SK-N-MC (cell line): ENCODE data around the gene TMEM63C.

Source experiments
- DNase-seq: peaks from one replicate; pipeline ENCODE4 v3.0.0-alpha.2; 2011; ENCODE audit warnings: low read depth, low spot score
- H3K27ac ChIP-seq: fragments of 200-600 bp; sonication (generic); 2 replicates; pipeline ENCODE4 v1.5.1; 2016; ENCODE audit warnings: mixed run types
- H3K36me3 ChIP-seq: fragments of 200-600 bp; sonication (generic); 2 replicates; pipeline ENCODE4 v1.6.1; 2017; ENCODE audit warnings: antibody characterized with exemption, low read length, mixed read lengths; ENCODE audit not compliant: insufficient read depth
- H3K4me3 ChIP-seq: fragments of 200-600 bp; sonication (generic); 2 replicates; pipeline ENCODE4 v1.5.1; 2016
- H3K9ac ChIP-seq: fragments of 200-600 bp; sonication (generic); 2 replicates; pipeline ENCODE4 v1.8.0; 2017; ENCODE audit warnings: mixed run types, mixed read lengths; ENCODE audit not compliant: insufficient read length
- H3K9me3 ChIP-seq: fragments of 200-600 bp; sonication (generic); 2 replicates; pipeline ENCODE4 v1.6.1; 2017; ENCODE audit warnings: low read depth, mild to moderate bottlenecking, antibody characterized with exemption, low read length, moderate library complexity, mixed read lengths
- EZH2 ChIP-seq: fragments of 200-600 bp; sonication (generic); IDR thresholded peaks from one replicate; pipeline ENCODE4 v1.6.1; 2017; ENCODE audit warnings: antibody characterized with exemption
- FOXP2 ChIP-seq: optimal IDR thresholded peaks from 2 replicates; pipeline ENCODE3; 2011; ENCODE audit warnings: mild to moderate bottlenecking, moderate library complexity; ENCODE audit not compliant: insufficient read depth; ENCODE audit errors: extremely low read length, control extremely low read depth
- POLR2AphosphoS5 ChIP-seq: IDR thresholded peaks from 2 replicates; pipeline ENCODE4 v1.6.1; 2012; ENCODE audit warnings: mild to moderate bottlenecking, low read depth, low read length, borderline replicate concordance

TMEM63C gene

GRCh38 chr14:77200406-77200985, 18.9 kb downstream of the TMEM63C start:
- Histone ChIP-seq H3K27ac (no peak overlapping the region), H3K9me3 (no peaks in the 10 kb centered on the region), H3K9ac (no peak overlapping the region), H3K4me3 (no peak overlapping the region), H3K36me3 (no peaks in the 10 kb centered on the region)
- DNase-seq, result no peak
- TF ChIP-seq FOXP2 (no peak), POLR2AphosphoS5 (no peak), EZH2 (no peak)

GRCh38 chr14:77201696-77202095, 20.1 kb downstream of the TMEM63C start:
- Histone ChIP-seq H3K9ac (no peak overlapping the region), H3K4me3 (no peak overlapping the region), H3K27ac (no peak overlapping the region), H3K36me3 (no peaks in the 10 kb centered on the region), H3K9me3 (no peaks in the 10 kb centered on the region)
- TF ChIP-seq POLR2AphosphoS5 (no peak), EZH2 (no peak), FOXP2 (no peak)
- DNase-seq, result no peak

- no peak for DNase-seq
- H3K27ac ChIP-seq, result no peak overlapping the region
- no peak overlapping the region for H3K4me3 ChIP-seq
- H3K9me3 ChIP-seq, result no peaks in the 10 kb centered on the region
- TF ChIP-seq EZH2 (no peak), POLR2AphosphoS5 (no peak), FOXP2 (no peak)
- H3K9ac ChIP-seq, result no peak overlapping the region
- no peaks in the 10 kb centered on the region for H3K36me3 ChIP-seq
Observed at GRCh38 chr14:77203611-77204458, 22.2 kb downstream of the TMEM63C start.

GRCh38 chr14:77204459-77204771, 22.8 kb downstream of the TMEM63C start:
- TF ChIP-seq EZH2 (no peak), FOXP2 (no peak), POLR2AphosphoS5 (no peak)

GRCh38 chr14:77204907-77205306, 23.3 kb downstream of the TMEM63C start:
- TF ChIP-seq POLR2AphosphoS5 (no peak), FOXP2 (no peak), EZH2 (no peak)
- Histone ChIP-seq H3K27ac (no peak overlapping the region), H3K9ac (no peak overlapping the region), H3K36me3 (no peaks in the 10 kb centered on the region), H3K4me3 (no peak overlapping the region), H3K9me3 (no peaks in the 10 kb centered on the region)
- no peak for DNase-seq

More at GRCh38 chr14:77204459-77204771, 22.8 kb downstream of the TMEM63C start:
- H3K9ac ChIP-seq, result no peak overlapping the region
- no peak overlapping the region for H3K4me3 ChIP-seq
- no peak overlapping the region for H3K27ac ChIP-seq
- H3K9me3 ChIP-seq, result no peaks in the 10 kb centered on the region
- no peaks in the 10 kb centered on the region for H3K36me3 ChIP-seq
- DNase-seq, result no peak

GRCh38 chr14:77205566-77205965, 24.0 kb downstream of the TMEM63C start:
- H3K27ac ChIP-seq, result no peak overlapping the region
- H3K9ac ChIP-seq, result no peak overlapping the region
- TF ChIP-seq POLR2AphosphoS5 (no peak), EZH2 (no peak), FOXP2 (no peak)
- H3K4me3 ChIP-seq, result no peak overlapping the region
- no peaks in the 10 kb centered on the region for H3K36me3 ChIP-seq
- DNase-seq, result no peak
- H3K9me3 ChIP-seq, result no peaks in the 10 kb centered on the region

- Histone ChIP-seq H3K36me3 (no peaks in the 10 kb centered on the region), H3K9me3 (no peaks in the 10 kb centered on the region), H3K27ac (no peak overlapping the region), H3K9ac (no peak overlapping the region), H3K4me3 (no peak overlapping the region)
- no peak for TF ChIP-seq FOXP2
- TF ChIP-seq EZH2, result no peak
- TF ChIP-seq POLR2AphosphoS5, result no peak
- no peak for DNase-seq
Observed at GRCh38 chr14:77206261-77206824, 24.7 kb downstream of the TMEM63C start.

GRCh38 chr14:77206877-77207389, 25.3 kb downstream of the TMEM63C start:
- H3K36me3 ChIP-seq, result no peaks in the 10 kb centered on the region
- H3K9me3 ChIP-seq, result no peaks in the 10 kb centered on the region
- TF ChIP-seq EZH2 (no peak), POLR2AphosphoS5 (no peak), FOXP2 (no peak)
- no peak overlapping the region for H3K4me3 ChIP-seq
- no peak overlapping the region for H3K27ac ChIP-seq
- H3K9ac ChIP-seq, result no peak overlapping the region
- DNase-seq, result no peak

- TF ChIP-seq POLR2AphosphoS5, result no peak
- no peak for TF ChIP-seq FOXP2
- TF ChIP-seq EZH2, result no peak
- no peak overlapping the region for H3K9ac ChIP-seq
- H3K9me3 ChIP-seq, result no peaks in the 10 kb centered on the region
- no peak overlapping the region for H3K27ac ChIP-seq
- DNase-seq, result no peak
- H3K36me3 ChIP-seq, result no peaks in the 10 kb centered on the region
- no peak overlapping the region for H3K4me3 ChIP-seq
Observed at GRCh38 chr14:77208291-77208978, 26.8 kb downstream of the TMEM63C start.
